HEK293 (cell line): Measurements from ENCODE around the gene SACS.
A peak's percentile ranks its signal among the peaks of the same experiment; 100 is the strongest.

Experiments
- HIC1 ChIP-seq: fragments of 450-650 bp; formaldehyde crosslinking; IDR thresholded peaks from 2 replicates; pipeline ENCODE4 v1.5.1; 2016; ENCODE audit warnings: missing biosample characterization, missing genetic modification characterization
- KLF17 ChIP-seq: fragments of 450-650 bp; formaldehyde crosslinking; IDR thresholded peaks from 2 replicates; pipeline ENCODE4 v1.5.1; 2016; ENCODE audit warnings: missing biosample characterization, missing genetic modification characterization
- MEIS1 ChIP-seq: sonication (generic); formaldehyde crosslinking; IDR thresholded peaks from 2 replicates; pipeline ENCODE4 v1.8.1; 2022; ENCODE audit warnings: missing genetic modification reagents, mild to moderate bottlenecking, borderline replicate concordance
- PRDM4 ChIP-seq: fragments of 450-650 bp; formaldehyde crosslinking; IDR thresholded peaks from 2 replicates; pipeline ENCODE4 v1.5.1; 2017; ENCODE audit warnings: missing biosample characterization, missing genetic modification characterization
- REST ChIP-seq: fragments of 450-650 bp; formaldehyde crosslinking; IDR thresholded peaks from 2 replicates; pipeline ENCODE4 v1.5.1; 2016; ENCODE audit warnings: missing biosample characterization, missing genetic modification characterization
- ZBTB17 ChIP-seq: fragments of 450-650 bp; formaldehyde crosslinking; IDR thresholded peaks from 2 replicates; pipeline ENCODE4 v1.5.1; 2016; ENCODE audit warnings: missing biosample characterization, missing genetic modification characterization
- ZBTB20 ChIP-seq: fragments of 450-650 bp; formaldehyde crosslinking; IDR thresholded peaks from 2 replicates; pipeline ENCODE4 v1.5.1; 2016; ENCODE audit warnings: missing biosample characterization, missing genetic modification characterization
- ZFP3 ChIP-seq: fragments of 450-650 bp; formaldehyde crosslinking; IDR thresholded peaks from 2 replicates; pipeline ENCODE4 v1.5.1; 2016; ENCODE audit warnings: low read depth, missing biosample characterization, missing genetic modification characterization
- ZFP69B ChIP-seq: fragments of 450-650 bp; formaldehyde crosslinking; IDR thresholded peaks from 2 replicates; pipeline ENCODE4 v1.5.1; 2016; ENCODE audit warnings: missing biosample characterization, missing genetic modification characterization
- ZNF146 ChIP-seq: fragments of 450-650 bp; formaldehyde crosslinking; IDR thresholded peaks from 2 replicates; pipeline ENCODE4 v1.5.1; 2016; ENCODE audit warnings: missing biosample characterization, missing genetic modification characterization
- ZNF16 ChIP-seq: fragments of 450-650 bp; formaldehyde crosslinking; IDR thresholded peaks from 2 replicates; pipeline ENCODE4 v1.5.1; 2016; ENCODE audit warnings: low read depth, missing biosample characterization, missing genetic modification characterization
- ZNF169 ChIP-seq: fragments of 450-650 bp; formaldehyde crosslinking; IDR thresholded peaks from 2 replicates; pipeline ENCODE4 v1.5.1; 2016; ENCODE audit warnings: missing biosample characterization, missing genetic modification characterization
- ZNF184 ChIP-seq: fragments of 450-650 bp; IDR thresholded peaks from 2 replicates; pipeline ENCODE4 v1.5.1; 2018; ENCODE audit warnings: missing biosample characterization, mild to moderate bottlenecking, missing genetic modification characterization
- ZNF2 ChIP-seq: fragments of 450-650 bp; formaldehyde crosslinking; IDR thresholded peaks from 2 replicates; pipeline ENCODE4 v1.5.1; 2016; ENCODE audit warnings: missing biosample characterization, missing genetic modification characterization
- ZNF202 ChIP-seq: fragments of 450-650 bp; formaldehyde crosslinking; IDR thresholded peaks from 2 replicates; pipeline ENCODE4 v1.5.1; 2016; ENCODE audit warnings: missing biosample characterization, missing genetic modification characterization, borderline replicate concordance
- ZNF24 ChIP-seq: fragments of 450-650 bp; formaldehyde crosslinking; IDR thresholded peaks from 2 replicates; pipeline ENCODE4 v1.5.1; 2016; ENCODE audit warnings: missing biosample characterization, missing genetic modification characterization
- ZNF335 ChIP-seq: fragments of 450-650 bp; formaldehyde crosslinking; conservative IDR thresholded peaks from 2 replicates; pipeline ENCODE4 v1.5.1; 2016; ENCODE audit warnings: missing biosample characterization, missing genetic modification characterization
- ZNF394 ChIP-seq: fragments of 450-650 bp; formaldehyde crosslinking; IDR thresholded peaks from 2 replicates; pipeline ENCODE4 v1.5.1; 2016; ENCODE audit warnings: missing biosample characterization, missing genetic modification characterization, mild to moderate bottlenecking, moderate library complexity, borderline replicate concordance
- ZNF404 ChIP-seq: fragments of 450-650 bp; formaldehyde crosslinking; IDR thresholded peaks from 2 replicates; pipeline ENCODE4 v1.5.1; 2017; ENCODE audit warnings: missing biosample characterization, missing genetic modification characterization
- ZNF416 ChIP-seq: fragments of 450-650 bp; formaldehyde crosslinking; IDR thresholded peaks from 2 replicates; pipeline ENCODE4 v1.5.1; 2016; ENCODE audit warnings: missing biosample characterization, missing genetic modification characterization
- ZNF423 ChIP-seq: fragments of 450-650 bp; formaldehyde crosslinking; IDR thresholded peaks from 2 replicates; pipeline ENCODE4 v1.5.1; 2016; ENCODE audit warnings: missing biosample characterization, missing genetic modification characterization
- ZNF48 ChIP-seq: fragments of 450-650 bp; formaldehyde crosslinking; IDR thresholded peaks from 2 replicates; pipeline ENCODE4 v1.5.1; 2016; ENCODE audit warnings: missing biosample characterization, missing genetic modification characterization
- ZNF529 ChIP-seq: fragments of 450-650 bp; formaldehyde crosslinking; IDR thresholded peaks from 2 replicates; pipeline ENCODE4 v1.5.1; 2017; ENCODE audit warnings: missing genetic modification characterization, missing biosample characterization; ENCODE audit not compliant: insufficient replicate concordance
- ZNF544 ChIP-seq: fragments of 450-650 bp; formaldehyde crosslinking; IDR thresholded peaks from 2 replicates; pipeline ENCODE4 v1.5.0; 2017; ENCODE audit warnings: missing biosample characterization, missing genetic modification characterization
- ZNF580 ChIP-seq: fragments of 450-650 bp; formaldehyde crosslinking; IDR thresholded peaks from 2 replicates; pipeline ENCODE4 v1.5.1; 2016; ENCODE audit warnings: missing biosample characterization, missing genetic modification characterization
- ZNF626 ChIP-seq: fragments of 450-650 bp; sonication (Bioruptor Pico); formaldehyde crosslinking; IDR thresholded peaks from 2 replicates; pipeline ENCODE4 v1.5.1; 2018; ENCODE audit warnings: missing biosample characterization, missing genetic modification characterization, inconsistent platforms
- ZNF629 ChIP-seq: fragments of 450-650 bp; formaldehyde crosslinking; IDR thresholded peaks from 2 replicates; pipeline ENCODE4 v1.5.1; 2017; ENCODE audit warnings: missing biosample characterization, missing genetic modification characterization
- ZNF654 ChIP-seq: fragments of 450-650 bp; formaldehyde crosslinking; IDR thresholded peaks from 2 replicates; pipeline ENCODE4 v1.5.1; 2016; ENCODE audit warnings: low read depth, missing biosample characterization, missing genetic modification characterization
- ZNF701 ChIP-seq: fragments of 450-650 bp; formaldehyde crosslinking; IDR thresholded peaks from 2 replicates; pipeline ENCODE4 v1.5.1; 2016; ENCODE audit warnings: missing biosample characterization, missing genetic modification characterization
- ZNF791 ChIP-seq: fragments of 450-650 bp; formaldehyde crosslinking; IDR thresholded peaks from 2 replicates; pipeline ENCODE4 v1.5.1; 2016; ENCODE audit warnings: missing biosample characterization, missing genetic modification characterization
- ZNF830 ChIP-seq: fragments of 450-650 bp; IDR thresholded peaks from 2 replicates; pipeline ENCODE4 v1.5.0; 2018; ENCODE audit warnings: missing biosample characterization, missing genetic modification characterization, low read depth, mild to moderate bottlenecking, moderate library complexity

Gene SACS

GRCh38 chr13:23466144-23467002 is 32.9 kb upstream of the SACS start (continued):
- TF ChIP-seq ZNF626 (0 out of 2 replicates have a peak, but pooled peaks have one; percentile 54), ZNF404 (tag by site-specific recombination) (no peak), ZNF423 (tag by site-specific recombination) (no peak), ZNF701 (tag by site-specific recombination) (no peak), KLF17 (tag by site-specific recombination) (no peak), PRDM4 (tag by site-specific recombination) (no peak), HIC1 (tag by site-specific recombination) (no peak), ZNF146 (no peak), ZNF24 (tag by site-specific recombination) (no peak), ZNF335 (tag by site-specific recombination) (peak; percentile 82), ZBTB17 (tag by site-specific recombination) (peak; percentile 70), ZNF830 (tag by site-specific recombination) (no peak), ZFP3 (tag by site-specific recombination) (no peak), ZNF16 (tag by site-specific recombination) (no peak), ZNF580 (tag by site-specific recombination) (no peak), ZBTB20 (tag by site-specific recombination) (peak; percentile 49; the same call in 1 of the 2 replicates), ZNF544 (no peak), ZNF394 (tag by site-specific recombination) (peak; percentile 36; the same call in 1 of the 2 replicates), ZNF654 (tag by site-specific recombination) (peak; percentile 78), ZNF169 (tag by site-specific recombination) (no peak), ZNF529 (no peak), ZFP69B (tag by site-specific recombination) (0 out of 2 replicates have a peak, but pooled peaks have one; percentile 32), ZNF629 (tag by site-specific recombination) (peak; percentile 15; the same call in 1 of the 2 replicates), ZNF202 (no peak), ZNF416 (no peak), MEIS1 (CRISPR knock-in tag) (no peak), ZNF2 (tag by site-specific recombination) (peak; percentile 44; the same call in 1 of the 2 replicates), ZNF48 (tag by site-specific recombination) (no peak), REST (tag by site-specific recombination) (peak; percentile 35; the same call in 1 of the 2 replicates), ZNF184 (tag by site-specific recombination) (no peak), ZNF791 (tag by site-specific recombination) (no peak)
